A673 (cell line): ENCODE measurements around the gene MGAT4D. TPM values are rescaled to one million over a fixed set of nuclear protein-coding genes. Genes with fewer than 3 reads are reported as not detected.
A peak's percentile ranks its signal among the peaks of the same experiment; 100 is the strongest.

Experiments
- Bru-seq: library from RNA; stranded (reverse); fragments of 400-500 nt; gene quantifications from one replicate; lab custom pipeline; 2021; lab: Mats Ljungman, UMichigan
- BruChase-seq, 2 experiments: library from RNA; stranded (reverse); fragments of 400-500 nt; gene quantifications; one replicate each; lab custom pipeline; 2021; lab: Mats Ljungman, UMichigan
- BruUV-seq: library from RNA; stranded (reverse); fragments of 400-500 nt; replicated peaks from 2 replicates; lab custom pipeline; 2021; lab: Mats Ljungman, UMichigan
- CTCF ChIA-PET: fragments of 300-600 bp; sonication (Branson Sonifier 250); formaldehyde crosslinking; loops from one replicate; lab custom pipeline; 2022; ENCODE audit warnings: antibody characterized with exemption; lab: Charles Lee
- POLR2A ChIA-PET: fragments of 300-600 bp; sonication (Branson Sonifier 250); formaldehyde crosslinking; loops from one replicate; lab custom pipeline; 2022; ENCODE audit warnings: antibody characterized with exemption; ENCODE audit not compliant: low non-redundant PET; lab: Charles Lee
- DNase-seq: peaks from one replicate; pipeline ENCODE4 v3.0.0-alpha.2; 2015; ENCODE audit warnings: low spot score
- H3K27ac ChIP-seq: fragments of 200-600 bp; sonication (generic); 2 replicates; pipeline ENCODE4 v1.5.1; 2016; ENCODE audit warnings: mixed run types, low read depth, mild to moderate bottlenecking, mixed read lengths, antibody characterized with exemption, low read length; ENCODE audit not compliant: poor library complexity, severe bottlenecking
- H3K27me3 ChIP-seq: fragments of 200-600 bp; sonication (generic); replicated peaks from 2 replicates; pipeline ENCODE4 v1.6.1; 2017; ENCODE audit warnings: mixed run types, low read depth, mild to moderate bottlenecking, mixed read lengths, antibody characterized with exemption, low read length; ENCODE audit not compliant: insufficient read depth, poor library complexity
- H3K36me3 ChIP-seq: fragments of 200-600 bp; sonication (generic); 2 replicates; pipeline ENCODE4 v1.6.1; 2016; ENCODE audit warnings: mixed run types, mild to moderate bottlenecking, mixed read lengths, antibody characterized with exemption, low read length; ENCODE audit not compliant: insufficient read depth, poor library complexity, severe bottlenecking
- H3K4me1 ChIP-seq: fragments of 200-600 bp; sonication (generic); 2 replicates; pipeline ENCODE4 v1.6.1; 2017; ENCODE audit warnings: mixed run types, mild to moderate bottlenecking, mixed read lengths, antibody characterized with exemption, low read length; ENCODE audit not compliant: insufficient read depth, poor library complexity, severe bottlenecking
- H3K4me3 ChIP-seq: fragments of 200-600 bp; sonication (generic); 2 replicates; pipeline ENCODE4 v1.5.1; 2016; ENCODE audit warnings: low read depth, mixed run types, mild to moderate bottlenecking, mixed read lengths, low read length; ENCODE audit not compliant: poor library complexity, severe bottlenecking
- H3K9me3 ChIP-seq: fragments of 200-600 bp; sonication (generic); 2 replicates; pipeline ENCODE4 v1.6.1; 2016; ENCODE audit warnings: mixed run types, low read depth, mild to moderate bottlenecking, mixed read lengths, antibody characterized with exemption, low read length; ENCODE audit not compliant: poor library complexity, severe bottlenecking
- EZH2 ChIP-seq: fragments of 200-600 bp; sonication (generic); IDR thresholded peaks from 2 replicates; pipeline ENCODE4 v1.6.1; 2017; ENCODE audit warnings: borderline replicate concordance, low read depth, mild to moderate bottlenecking, mixed read lengths, antibody characterized with exemption, low read length; ENCODE audit not compliant: poor library complexity, severe bottlenecking
- intact Hi-C: fragments of 100-400 bp; cut with micrococcal nuclease; formaldehyde crosslinking; loops from one replicate; pipeline ENCODE4 v1.10.0; 2022; ENCODE audit not compliant: unreplicated experiment
- long read RNA-seq: library from polyadenylated mRNA; stranded (forward); transcript quantifications from one replicate; pipeline ENCODE4 v2.0.0, GENCODE V29; 2022
- total RNA-seq: library from RNA; stranded (reverse); gene quantifications from 2 replicates; pipeline ENCODE4 v1.2.3, GENCODE V29; 2021
- TF ChIP-seq, protein P1 (sequence below): fragments of 300-800, 200-600 bp; sonication (generic); conservative IDR thresholded peaks from 2 replicates; pipeline ENCODE4 v1.5.1; 2017; ENCODE audit warnings: low read depth, mild to moderate bottlenecking, antibody characterized with exemption, low read length, moderate library complexity, mixed read lengths

MGAT4D gene
- total RNA-seq (not detected in 2 replicates), Bru-seq, nascent RNA (percentile 11 among the genes with signal in this experiment), BruChase-seq, experiment 1, labeled RNA remaining after a 2-hour chase (not detected), BruChase-seq, experiment 2, labeled RNA remaining after a 6-hour chase (percentile 3 among the genes with signal in this experiment)
- long read RNA-seq: 0 reads

DNA sequence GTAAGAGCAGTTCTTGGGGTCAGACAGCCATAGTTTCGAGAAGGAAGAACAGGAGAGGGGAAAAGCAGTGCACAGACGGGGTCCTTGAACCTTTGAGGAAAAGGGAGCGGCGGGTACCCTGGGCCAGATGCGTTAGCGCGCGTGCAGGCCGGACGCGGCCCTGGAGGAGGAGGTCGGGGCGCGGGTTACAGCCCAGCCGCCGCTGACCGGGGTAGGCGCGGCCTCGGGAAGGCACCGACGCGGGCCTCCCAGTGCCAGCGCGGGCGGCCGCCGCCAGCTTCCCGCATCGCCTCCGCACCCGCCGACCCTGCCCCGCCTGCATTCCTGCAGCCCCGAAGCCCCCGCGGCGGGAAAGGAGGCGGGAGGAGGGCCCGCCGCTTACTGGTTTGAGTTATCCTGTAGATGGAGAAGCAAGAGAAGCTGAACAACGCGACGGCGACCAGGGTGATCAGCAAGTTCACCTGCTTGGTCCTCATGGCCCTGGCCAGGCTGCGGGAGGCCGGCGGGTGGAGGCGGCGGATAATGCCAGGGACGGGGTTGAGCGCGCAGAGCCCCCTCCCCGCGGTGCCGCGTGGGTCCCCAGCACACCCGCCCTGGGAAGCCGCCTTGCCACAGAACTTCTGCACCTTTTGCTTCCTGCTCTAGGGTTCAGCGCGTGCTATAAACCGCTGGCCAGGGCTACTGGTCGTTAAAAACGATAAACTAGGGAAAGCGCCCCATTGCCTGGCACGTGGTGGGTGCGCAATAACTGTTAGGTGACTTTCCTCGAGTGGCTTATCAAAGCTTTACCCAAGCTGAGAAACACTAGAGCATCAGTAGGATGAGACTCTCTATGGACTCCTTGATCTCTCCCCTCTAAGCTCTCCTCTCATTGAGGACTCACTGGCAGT is at the start of gene MGAT4D:
MGAT4D (minus strand) TSS at position 547 of the 890 bp plus-strand sequence; CDS start at position 476, 71 bp downstream.
- no peak for DNase-seq
- POLR2A ChIA-PET: no interaction called here
- intact Hi-C loops: no loop called here

DNA sequence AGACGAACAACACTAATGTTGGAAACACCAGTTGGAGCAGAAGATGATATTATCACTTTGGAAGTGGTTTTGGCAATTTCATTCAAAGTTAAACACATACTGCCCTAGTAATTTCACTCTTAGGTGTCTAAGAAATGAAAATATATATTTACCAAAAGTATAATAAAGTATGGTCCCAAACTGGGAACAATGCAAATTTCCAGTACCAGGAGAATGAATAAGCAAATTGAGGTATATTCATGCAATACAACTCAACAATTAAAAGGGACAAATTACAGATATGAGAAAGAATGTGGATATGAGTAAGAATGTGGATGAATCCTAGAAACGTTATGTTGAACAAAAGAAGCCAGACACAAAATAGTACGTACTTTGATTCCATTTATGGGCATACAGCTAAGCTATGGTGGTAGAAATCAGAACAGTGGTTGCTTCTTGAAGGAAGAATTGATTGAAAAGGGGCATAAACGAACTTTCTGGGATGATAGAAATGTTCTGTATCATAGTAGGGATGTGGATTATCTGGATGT is 35.9 kb upstream of the MGAT4D start:
- Histone ChIP-seq H3K4me3 (no peak overlapping the region), H3K27ac (no peak overlapping the region), H3K4me1 (no peaks in the 10 kb centered on the region), H3K9me3 (no peaks in the 10 kb centered on the region), H3K36me3 (peaks cover 2% of the 10 kb centered on the region), H3K27me3 (no peaks in the 10 kb centered on the region)
- ChIA-PET CTCF (no interaction called here), POLR2A (no interaction called here)
- TF ChIP-seq EZH2: no peak
- TF ChIP-seq, protein P1, sequence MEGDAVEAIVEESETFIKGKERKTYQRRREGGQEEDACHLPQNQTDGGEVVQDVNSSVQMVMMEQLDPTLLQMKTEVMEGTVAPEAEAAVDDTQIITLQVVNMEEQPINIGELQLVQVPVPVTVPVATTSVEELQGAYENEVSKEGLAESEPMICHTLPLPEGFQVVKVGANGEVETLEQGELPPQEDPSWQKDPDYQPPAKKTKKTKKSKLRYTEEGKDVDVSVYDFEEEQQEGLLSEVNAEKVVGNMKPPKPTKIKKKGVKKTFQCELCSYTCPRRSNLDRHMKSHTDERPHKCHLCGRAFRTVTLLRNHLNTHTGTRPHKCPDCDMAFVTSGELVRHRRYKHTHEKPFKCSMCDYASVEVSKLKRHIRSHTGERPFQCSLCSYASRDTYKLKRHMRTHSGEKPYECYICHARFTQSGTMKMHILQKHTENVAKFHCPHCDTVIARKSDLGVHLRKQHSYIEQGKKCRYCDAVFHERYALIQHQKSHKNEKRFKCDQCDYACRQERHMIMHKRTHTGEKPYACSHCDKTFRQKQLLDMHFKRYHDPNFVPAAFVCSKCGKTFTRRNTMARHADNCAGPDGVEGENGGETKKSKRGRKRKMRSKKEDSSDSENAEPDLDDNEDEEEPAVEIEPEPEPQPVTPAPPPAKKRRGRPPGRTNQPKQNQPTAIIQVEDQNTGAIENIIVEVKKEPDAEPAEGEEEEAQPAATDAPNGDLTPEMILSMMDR: no peak
- BruUV-seq: no TSS peak
- no peak for DNase-seq
- intact Hi-C loops: no loop called here

More for the DNA sequence above, at the start of gene MGAT4D:
- H3K4me1 ChIP-seq: no peaks in the 10 kb centered on the region
- no peaks in the 10 kb centered on the region for H3K36me3 ChIP-seq
- no peak within 1 kb of the TSS for H3K4me3 ChIP-seq
- BruUV-seq: no TSS peak
- TF ChIP-seq, protein P1: no peak
- TF ChIP-seq EZH2: peak; percentile 54
- CTCF ChIA-PET: no interaction called here
- no peaks in the 10 kb centered on the region for H3K9me3 ChIP-seq
- peaks cover 54% of the 10 kb centered on the region for H3K27me3 ChIP-seq
- H3K27ac ChIP-seq: no peak within 1 kb of the TSS

DNA sequence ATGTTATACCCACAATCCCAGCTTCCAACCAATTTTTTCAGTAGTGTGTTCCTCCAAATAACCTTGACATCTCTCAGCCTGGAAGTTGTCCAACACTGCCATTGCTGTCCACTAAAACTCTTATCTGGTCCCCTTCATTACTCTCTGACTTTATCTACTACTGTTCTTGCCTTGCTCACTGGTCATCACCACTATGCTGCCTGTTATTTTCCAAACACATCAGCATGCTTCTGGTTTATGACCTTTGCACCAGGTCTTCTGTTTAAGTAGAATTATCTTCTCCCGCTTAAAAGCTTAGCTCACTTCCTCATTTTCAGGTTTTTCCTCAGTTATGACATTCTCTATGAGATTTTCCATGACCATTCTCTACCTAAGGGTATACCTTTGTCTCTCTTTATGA is 31.3 kb upstream of the MGAT4D start:
- BruUV-seq: no TSS peak
- Histone ChIP-seq H3K9me3 (no peaks in the 10 kb centered on the region), H3K36me3 (peaks cover 11% of the 10 kb centered on the region), H3K4me1 (no peaks in the 10 kb centered on the region), H3K27ac (no peak overlapping the region), H3K4me3 (no peak overlapping the region), H3K27me3 (no peaks in the 10 kb centered on the region)
- CTCF ChIA-PET: no interaction called here
- TF ChIP-seq, protein P1: no peak
- no peak for TF ChIP-seq EZH2
- DNase-seq: no peak
- intact Hi-C loops: loop anchor here (10.0 kb wide), 1 partner anchor 165 kb away; no protein-coding TSS in a partner anchor
- POLR2A ChIA-PET: no interaction called here
